Stimulated activated CD4-positive, alpha-beta T cell treated with anti-CD3 and anti-CD28 coated beads, TNF-alpha, amount 100 ng/mL, for 24 hours (primary cell): Measurements from ENCODE around the gene SNX13.
"Not testable (repeated sequence)": the region's sequence is repeated elsewhere in the genome, so short reads cannot be mapped to it uniquely, and the experiment has no call there.

Experiments used
- DNase-seq, 3 experiments: peaks; one replicate each; pipeline ENCODE4 v3.0.0-alpha.2; 2020; ENCODE audit warnings: low read depth in 3 of 3

The SNX13 gene

DNA sequence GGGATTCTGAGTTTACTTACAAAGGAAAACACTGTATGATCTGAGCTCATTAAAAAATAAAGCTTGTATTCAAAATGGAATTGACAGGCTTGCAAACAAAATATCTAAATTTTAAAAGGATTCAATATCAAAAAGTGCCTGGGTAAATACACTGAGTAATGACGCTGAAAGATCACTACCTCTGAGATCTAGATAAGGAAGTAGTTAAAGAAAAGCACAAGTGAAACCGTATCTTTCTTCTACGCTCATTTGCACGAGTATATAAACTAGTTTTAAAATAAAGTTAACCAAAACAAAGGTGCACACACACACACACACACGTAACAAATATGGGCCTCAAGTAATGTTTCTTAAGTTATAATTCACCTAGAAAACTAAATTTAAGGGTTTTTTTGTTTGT lies 93.4 kb downstream of the SNX13 start:
- no peak for DNase-seq

DNA sequence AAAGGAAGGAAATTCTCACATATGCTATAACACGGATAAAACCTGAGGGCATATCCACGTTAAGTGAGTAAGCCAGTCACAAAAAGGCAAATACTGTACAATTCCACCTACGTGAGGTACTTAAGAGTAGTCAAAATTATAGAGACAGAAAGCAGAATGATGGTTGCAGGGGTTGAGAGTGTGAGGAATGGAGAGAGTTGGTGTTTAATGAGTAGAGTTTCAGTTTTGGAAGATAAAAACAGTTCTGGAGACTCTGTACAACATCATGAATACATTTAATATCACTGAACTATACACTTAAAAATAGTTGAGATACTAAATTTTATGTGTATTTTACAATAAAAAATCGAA lies 95.1 kb downstream of the SNX13 start:
- DNase-seq = no peak

DNA sequence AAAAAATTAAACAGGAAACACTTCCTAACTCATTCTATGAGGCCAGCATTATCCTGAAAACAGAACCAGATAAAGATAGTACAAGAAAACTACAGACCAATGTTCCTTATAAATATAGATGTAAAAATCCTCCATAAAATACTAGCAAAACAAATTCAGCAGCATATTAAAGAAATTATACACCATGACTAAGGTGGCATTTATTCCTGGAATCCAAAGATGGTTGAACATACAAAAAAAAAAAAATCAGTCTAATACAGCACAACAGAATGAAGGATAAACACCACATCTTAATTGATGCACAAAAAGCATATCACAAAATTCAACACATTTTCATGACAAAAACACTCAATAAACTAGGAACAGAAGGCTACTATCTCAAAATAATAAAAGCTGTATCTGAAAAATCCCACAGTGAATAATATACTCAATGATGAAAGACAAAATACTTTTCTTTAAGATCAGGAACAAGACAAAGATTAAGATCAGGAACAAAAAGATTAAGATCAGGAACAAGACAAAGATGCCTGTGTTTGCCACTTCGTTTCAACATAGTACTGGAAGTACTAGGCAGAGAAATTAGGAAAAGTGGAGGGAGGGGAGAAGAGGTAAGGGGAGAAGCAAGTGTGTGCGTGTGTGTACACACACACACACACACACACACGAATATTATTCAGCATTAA lies 95.6 kb downstream of the SNX13 start:
- DNase-seq = no peak

DNA sequence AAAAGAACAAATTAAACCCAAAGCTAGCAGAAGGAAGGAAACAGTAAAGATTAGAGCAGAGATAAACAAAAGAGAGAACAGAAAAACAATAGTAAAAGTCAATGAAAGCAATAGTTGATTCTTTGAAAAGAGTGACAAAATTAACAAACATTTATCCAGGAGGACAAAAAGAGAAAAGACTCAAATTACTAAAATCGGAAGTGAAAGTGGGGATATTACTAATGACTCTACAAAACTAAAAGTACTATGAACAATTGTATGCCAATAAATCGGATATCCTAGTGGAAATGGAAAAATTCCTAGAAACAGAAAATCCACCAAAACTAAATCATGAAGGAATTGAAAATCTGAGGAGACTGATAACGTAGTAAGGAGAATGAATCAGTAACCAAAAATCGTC lies 96.3 kb downstream of the SNX13 start:
- DNase-seq = no peak

DNA sequence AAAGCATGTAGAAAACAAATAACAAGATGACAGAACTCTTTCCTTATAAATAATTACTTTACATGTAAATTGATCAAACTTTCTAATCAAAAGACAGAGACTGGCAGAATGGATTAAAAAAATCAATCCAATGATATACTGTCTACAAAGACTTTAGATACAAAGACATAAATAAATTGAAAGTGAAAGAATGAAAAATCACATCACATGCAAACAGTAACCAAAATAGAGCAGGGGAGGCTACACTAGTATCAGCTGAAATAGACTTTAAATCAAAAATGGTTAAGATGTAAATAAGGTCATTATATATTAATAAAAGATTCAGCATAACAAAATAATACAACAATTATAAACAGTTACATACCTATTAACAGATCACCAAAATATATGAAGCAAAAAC lies 97.3 kb downstream of the SNX13 start:
- DNase-seq = no peak

DNA sequence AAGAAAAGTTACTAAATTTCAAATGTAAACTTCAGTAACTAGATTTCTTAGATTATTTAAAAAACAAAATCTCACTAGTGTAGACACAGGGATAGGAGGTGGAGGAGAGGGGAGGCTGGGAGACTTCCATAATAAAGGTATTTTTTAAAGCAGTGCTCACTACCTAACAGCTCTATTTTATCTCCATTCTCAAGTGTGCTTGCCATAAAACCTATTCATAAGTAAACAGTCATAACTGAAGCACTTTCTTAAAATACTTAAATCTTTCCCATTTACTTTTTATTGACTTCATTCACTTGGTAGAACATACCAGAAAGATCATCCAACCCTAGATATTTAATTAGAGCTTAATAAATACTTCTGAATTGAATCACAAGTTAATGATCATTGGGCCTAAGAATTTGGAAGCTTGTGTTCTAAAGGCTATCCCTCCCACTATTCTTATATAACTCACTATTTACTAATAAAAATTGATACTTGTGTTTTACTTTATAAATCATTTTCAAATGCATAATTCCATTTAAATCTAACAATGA lies 107.4 kb downstream of the SNX13 start:
- no peak for DNase-seq

DNA sequence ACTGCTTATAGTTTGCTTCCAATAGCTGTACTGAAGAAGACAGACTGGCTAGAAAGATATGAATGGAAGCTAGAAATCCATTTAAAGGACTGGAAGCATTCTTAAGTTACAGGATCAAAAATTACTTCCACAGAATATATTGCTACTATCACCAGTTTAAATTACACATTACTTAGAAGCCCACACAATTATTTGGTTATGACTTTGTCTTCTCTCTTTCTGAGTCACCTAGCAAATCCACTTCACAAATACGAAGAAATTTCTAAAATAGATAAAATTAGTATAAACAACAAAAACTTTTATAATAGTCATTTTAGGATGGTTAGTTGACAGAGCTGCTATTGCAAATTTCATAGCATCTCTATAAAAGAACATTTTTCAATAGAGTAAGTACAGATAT lies 108.1 kb downstream of the SNX13 start:
- no peak for DNase-seq

DNA sequence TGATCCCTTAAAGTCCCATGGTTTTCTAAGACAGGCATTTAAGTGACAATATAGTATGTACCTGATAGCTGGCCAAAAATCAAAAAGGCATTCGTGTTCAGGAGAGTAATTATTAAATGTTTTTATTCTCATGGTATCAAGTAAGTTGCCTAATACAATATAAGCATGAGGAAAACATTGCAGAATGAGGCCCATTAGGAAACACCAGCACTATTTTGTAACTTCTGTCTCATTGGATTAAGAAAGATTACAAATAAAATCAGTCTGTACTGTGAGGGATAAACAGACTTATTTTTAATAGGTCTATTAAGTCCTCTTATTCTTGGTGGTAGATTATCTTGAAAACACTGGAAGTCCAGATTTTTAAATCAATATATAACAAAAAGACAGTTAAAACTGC lies 110.1 kb downstream of the SNX13 start:
- no peak for DNase-seq

DNA sequence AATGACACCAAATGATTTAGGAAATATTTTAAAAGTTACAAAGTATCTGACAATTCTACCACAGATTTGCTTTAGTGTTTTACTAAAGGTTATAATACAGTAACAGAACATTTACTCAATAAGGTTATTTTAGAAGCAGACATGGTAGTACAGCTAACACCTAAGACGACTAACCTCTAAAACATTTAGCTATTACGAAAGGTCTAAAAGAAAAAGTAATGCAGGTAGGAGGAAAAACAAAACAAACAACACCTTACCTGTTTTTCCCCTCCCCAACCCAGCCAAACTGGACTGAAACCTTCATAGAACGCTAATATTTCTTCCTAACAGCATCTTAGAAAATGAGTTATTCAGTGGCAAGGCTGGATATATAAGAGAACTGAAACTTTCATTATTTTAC lies 111.3 kb downstream of the SNX13 start:
- DNase-seq = no peak

DNA sequence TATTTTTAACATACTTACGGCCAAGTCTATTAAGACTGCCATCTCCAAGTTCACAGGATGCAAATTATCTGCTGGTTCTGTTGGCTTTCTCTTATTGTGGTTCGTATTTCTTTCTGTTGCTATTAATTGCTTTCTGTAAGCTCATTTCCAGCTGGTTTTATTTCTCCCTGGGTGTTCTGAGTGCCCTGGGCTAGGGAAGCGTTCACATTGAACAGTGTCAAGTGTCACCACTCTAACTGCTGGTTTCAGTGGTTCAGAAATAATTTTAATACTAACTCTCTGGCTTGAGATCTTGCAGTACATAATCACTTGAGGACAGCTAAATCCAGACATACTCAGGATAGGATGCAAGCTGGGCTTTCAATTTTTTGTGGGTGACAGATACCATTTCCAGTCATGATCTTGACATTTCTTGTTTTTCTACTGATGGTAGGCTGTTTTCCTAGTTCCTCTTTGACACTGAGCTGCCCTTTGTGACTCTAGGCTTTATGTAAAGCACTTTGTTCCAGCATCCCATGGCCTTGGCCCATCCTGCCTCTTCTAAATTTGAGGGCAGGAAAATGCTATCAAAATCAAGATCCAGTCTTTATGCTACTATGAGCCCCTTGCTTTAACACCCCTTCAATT lies 117.6 kb downstream of the SNX13 start:
- no peak for DNase-seq

DNA sequence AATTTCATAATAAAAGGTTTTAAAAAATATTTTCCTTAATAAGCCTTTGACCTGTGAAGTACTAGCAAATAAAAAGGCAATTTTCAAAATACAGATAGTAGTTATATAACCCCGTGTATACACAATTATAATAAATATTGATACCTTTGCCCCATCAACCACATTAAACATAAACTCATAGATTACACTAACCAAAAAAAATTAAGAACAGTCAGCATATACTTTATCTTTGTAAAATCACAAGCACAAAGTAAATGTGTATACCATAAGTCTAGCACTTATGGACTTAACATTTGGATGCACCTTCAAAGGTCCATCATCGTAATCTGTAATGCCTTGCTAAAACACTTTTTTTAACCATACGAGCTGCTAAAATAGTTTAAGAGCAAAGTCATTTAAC lies 123.4 kb downstream of the SNX13 start:
- no peak for DNase-seq

DNA sequence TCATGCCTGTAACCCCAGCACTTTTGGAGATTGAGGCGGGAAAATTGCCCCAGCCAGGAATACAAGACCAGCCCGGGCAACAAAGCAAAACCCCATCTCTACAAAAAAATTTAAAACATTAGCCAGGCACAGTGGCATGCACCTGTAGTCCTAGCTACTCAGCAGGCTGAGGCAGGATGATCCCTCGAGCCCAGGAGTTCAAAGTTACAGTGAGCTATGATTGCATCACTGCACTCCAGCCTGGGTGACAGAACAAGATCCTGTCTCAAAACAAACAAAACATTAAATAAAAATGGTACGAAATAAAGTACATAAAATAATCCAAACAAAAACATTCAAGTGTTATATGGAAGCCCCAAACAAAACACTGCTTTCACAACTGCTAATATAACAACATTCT lies 125.0 kb downstream of the SNX13 start:
- DNase-seq = no peak

DNA sequence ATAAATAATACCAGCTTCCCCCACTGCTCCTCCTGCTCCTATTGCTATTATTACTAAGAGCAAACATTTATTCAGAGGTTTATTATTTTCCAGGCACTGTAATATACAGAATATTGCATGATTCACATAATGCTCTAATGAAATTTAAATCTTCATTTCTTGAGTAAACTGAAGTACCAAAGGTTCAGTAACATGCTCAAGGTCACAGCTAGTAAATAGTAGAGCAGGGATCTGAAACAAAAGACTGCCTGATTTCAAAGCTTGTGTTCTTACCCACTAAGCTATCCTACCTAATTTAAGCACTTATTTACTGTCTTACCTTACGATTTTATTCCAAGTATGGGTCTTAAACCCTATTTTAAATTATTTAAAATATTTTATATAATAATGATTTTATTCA lies 126.2 kb downstream of the SNX13 start:
- no peak for DNase-seq

DNA sequence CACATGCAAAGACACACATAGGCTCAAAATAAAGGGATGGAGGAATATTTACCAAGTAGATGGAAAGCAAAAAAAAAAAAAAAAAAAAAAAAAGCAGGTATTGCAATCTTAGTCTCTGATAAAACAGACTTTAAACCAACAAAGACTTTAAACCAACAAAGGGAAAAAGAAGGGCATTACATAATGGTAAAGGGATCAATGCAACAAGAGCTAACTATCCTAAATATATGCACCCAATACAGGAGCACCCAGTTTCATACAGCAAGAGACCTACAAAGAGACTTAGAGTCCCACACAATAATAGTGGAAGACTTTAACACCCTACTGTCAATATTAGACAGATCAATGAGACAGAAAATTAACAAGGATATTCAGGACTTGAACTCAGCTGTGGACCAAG lies 131.1 kb downstream of the SNX13 start:
- DNase-seq = not testable (repeated sequence)

DNA sequence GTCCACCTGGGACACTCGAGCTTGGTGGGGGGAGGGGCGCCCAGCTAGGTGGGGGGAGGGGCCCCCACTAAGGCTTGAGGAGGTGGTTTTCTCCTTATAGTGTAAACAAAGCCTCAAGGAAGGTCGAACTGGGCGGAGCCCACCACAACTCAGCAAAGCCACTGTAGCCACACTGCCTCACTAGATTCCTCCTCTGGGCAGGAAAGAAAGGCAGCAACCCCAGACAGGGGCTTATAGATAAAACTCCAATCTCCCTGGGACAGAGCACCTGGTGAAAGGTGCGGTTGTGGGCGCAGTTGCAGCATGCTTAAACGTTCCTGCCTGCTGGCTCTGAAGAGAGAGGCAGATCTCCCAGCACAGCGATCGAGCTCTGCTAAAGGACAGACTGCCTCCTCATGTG lies 133.1 kb downstream of the SNX13 start:
- DNase-seq = no peak

DNA sequence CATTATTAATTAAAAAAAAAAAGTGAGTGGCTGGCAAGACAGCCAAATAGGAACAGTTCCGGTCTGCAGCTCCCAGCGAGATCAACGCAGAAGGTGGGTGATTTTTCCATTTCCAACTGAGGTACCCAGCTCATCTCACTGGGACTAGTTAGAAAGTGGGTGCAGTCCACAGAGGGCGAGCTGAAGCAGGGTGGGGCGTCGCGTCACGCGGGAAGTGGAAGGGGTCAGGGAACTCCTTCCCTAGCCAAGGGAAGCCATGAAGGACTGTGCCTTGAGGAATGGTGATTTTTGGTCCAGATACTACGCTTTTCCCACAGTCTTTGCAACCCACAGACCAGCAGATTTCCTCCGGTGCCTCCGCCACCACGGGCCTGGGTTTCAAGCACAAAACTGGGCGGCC lies 133.7 kb downstream of the SNX13 start:
- no peak for DNase-seq

DNA sequence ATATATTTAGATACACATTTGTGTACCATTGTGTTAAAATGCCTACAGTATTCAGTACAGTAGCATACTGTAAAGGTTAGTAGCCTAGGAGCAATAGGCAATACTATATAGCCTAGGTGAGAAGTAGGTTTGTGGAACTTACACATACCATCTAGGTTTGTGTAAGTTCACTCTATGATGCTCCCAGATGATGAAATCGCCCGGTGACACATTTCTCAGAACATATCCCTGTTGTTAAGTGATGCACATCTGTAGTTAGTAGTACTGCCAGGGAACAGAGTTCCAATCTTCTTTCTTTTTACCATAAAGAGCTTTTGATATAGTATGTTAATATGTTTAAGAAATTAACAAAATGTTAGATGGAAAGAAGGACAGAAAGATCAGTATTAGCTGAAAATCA lies 138.2 kb downstream of the SNX13 start:
- DNase-seq = no peak

DNA sequence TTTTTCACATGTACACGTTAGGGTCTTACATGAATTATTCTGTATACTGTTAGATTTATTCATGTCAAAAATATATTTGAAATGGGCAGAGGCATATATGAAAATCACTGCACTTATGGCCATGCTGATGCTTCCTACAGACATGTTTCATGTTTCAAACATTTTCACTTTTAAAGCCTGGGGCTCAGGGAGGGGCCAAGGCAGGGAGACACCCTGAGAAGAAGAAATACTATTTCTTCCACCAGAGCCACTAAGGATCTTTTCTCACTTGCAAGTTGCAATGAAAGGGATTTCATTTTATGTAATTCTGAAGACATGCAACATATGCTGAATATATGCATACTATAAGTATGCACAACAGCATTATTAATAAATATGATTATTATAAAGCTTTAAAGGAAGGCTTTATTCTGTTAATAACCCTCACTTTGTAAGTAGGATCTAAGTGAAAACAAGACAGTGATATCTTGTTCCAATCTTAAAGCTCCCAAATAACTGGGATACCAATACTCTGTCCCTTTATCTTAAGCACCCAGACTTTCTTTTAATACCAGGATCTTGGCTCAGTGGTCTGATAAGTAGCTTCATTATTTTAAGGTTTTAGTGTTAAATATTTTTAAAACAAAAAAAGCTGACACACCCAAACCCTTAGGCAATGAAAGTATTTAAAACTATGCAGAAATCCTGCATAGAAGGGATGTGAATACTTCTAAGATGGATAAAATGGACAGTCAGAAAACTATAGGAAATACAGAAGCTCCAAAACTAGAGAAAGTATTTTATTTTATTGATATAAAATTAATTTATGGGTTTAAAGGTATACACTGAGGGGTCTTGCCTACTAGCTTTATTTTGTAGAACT lies 148.0 kb downstream of the SNX13 start:
- no peak for DNase-seq

DNA sequence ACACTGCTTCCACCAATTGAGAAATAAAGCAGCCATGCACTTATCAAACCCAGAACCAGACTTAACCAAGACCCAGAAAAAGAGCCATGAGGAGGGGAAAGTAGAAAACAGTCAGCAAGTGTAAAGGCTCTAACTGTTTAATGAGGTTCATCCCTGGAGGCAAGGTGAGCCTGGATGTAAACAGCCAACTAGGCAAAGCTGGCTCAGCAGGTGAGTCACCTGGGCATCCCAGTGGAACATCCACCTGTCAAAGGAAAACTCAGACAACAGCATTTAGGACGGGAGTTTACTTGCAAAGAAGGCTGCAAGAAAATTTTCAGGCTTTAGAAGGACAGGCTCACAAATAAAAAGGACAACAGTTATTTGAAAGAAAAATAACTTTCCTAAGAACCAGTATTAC lies 153.0 kb downstream of the SNX13 start:
- no peak for DNase-seq

DNA sequence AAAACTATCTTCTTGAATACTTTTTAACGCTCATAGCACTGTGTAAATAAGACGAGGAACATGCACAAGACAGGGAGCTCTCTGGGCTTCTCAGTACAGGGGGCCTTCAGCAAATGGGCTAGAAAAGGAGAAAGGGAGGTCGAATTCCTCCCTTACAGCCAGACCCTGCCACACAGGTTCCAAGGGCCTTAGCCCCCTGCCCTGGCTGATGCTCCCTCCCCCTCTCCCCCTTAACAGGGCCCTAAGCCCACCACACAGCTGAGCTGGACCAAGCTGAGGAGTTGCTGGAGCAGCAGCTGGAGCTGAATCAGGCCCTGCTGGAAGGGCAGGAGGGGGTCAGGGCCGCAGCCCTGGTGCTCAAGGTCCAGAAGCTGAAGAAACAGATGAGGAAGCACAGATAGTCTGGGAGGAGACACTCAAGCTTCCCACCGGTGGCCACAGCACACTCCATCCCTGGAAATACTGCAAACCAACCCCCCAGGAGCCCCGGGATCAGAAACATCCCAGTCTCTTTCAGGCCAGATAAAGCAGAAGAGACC lies 153.9 kb downstream of the SNX13 start:
- DNase-seq = no peak

DNA sequence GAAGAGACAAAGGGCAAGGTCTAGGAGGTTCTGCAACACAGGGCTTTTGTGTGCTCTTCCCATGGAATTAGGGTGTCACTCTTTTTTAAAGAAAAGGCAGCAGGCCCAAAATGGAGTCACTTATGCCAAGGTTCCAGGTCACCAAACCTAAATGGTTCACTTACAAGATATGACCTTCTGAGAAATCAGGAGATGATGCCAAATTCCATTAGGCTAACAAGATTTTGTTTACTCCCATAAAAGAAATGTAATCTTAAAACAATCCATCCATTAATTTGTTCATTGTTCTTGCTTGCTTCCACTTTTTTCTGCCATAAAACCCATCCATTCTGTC lies 158.1 kb downstream of the SNX13 start:
- no peak for DNase-seq

DNA sequence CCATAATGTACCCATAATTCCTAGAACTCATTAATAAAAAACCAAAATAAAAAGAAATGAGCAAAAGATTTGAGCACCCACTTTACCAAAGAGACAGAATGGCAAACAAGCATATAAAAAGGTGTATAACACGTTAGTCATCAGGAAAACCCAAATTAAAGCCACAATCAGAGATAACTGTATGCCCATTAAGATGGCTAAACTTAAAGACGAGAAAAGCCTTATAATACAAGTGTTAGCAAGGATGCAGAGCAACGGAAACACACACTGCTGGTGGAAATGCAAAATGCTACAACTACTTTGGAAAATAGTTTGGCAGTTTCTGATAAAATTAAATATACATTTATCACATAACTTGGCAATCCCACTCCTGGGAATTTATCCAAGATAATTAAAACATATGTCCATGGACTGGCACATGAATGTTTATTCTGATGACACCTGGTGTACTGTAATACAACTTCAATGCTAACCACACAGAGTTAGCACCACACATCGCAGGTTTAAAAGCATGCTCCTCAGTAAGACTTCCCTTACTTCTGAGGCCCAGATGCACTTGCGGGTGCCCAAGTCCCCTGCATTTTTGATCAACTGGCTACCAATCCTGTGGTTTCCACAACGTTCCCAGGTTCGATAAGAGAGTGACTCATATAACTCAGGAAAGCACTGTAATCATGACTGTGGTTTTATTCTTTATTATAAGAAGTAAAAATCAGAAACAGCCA lies 158.6 kb downstream of the SNX13 start:
- DNase-seq = no peak
